ENCODE results near the gene MRPL14. TPM values are rescaled to one million over a fixed set of nuclear protein-coding genes. Genes with fewer than 3 reads are reported as not detected.

The MRPL14 gene
- total and polyA plus RNA-seq, 12 donors: 29.9 to 89.7 (median 41.4) TPM

DNA sequence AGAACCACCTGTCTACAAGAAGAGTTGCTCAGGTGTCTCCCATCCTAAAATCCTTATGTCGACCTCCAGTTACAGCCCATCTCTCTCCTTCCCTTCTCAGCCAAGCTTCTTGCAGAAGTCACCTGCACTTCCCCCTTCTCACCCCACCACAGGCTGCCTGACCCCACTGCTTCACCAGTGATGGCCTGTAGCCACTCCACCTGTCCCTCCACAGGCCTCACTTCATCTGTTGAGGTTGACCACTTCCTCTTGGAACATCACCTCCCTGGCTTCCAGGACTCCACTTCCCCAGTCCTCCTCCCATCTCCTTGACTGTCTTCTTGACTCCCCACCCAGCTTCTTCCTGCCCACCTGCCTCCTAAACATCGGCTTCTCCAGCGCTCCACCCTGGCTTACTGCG is 25.4 kb downstream of the MRPL14 start:
- WGBS, 2 donors: 86 to 91% methylated on average over 4 of the region's 4 CpGs
- no peak overlapping the region for H3K4me3 ChIP-seq
- no peak for ATAC-seq
- intact Hi-C loops (cut with DNase I): loop anchor here in 4 of 10 donors (2.0 to 10.0 kb wide), 4 partner anchors 35 to 135 kb away; no protein-coding TSS in a partner anchor
- H3K9me3 ChIP-seq: no peaks in the 10 kb centered on the region
- H3K4me1 ChIP-seq: peaks cover 20 to 45% (median 31%) of the 10 kb centered on the region in 9 donors
- no peaks in the 10 kb centered on the region for H3K27me3 ChIP-seq
- TF ChIP-seq, protein P1, sequence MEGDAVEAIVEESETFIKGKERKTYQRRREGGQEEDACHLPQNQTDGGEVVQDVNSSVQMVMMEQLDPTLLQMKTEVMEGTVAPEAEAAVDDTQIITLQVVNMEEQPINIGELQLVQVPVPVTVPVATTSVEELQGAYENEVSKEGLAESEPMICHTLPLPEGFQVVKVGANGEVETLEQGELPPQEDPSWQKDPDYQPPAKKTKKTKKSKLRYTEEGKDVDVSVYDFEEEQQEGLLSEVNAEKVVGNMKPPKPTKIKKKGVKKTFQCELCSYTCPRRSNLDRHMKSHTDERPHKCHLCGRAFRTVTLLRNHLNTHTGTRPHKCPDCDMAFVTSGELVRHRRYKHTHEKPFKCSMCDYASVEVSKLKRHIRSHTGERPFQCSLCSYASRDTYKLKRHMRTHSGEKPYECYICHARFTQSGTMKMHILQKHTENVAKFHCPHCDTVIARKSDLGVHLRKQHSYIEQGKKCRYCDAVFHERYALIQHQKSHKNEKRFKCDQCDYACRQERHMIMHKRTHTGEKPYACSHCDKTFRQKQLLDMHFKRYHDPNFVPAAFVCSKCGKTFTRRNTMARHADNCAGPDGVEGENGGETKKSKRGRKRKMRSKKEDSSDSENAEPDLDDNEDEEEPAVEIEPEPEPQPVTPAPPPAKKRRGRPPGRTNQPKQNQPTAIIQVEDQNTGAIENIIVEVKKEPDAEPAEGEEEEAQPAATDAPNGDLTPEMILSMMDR (IDR thresholded peaks at IDR 0.05): no peak
- no peak overlapping the region for H3K27ac ChIP-seq
- no peak for DNase-seq
- peaks cover 0 to 30% (median 0%) of the 10 kb centered on the region in 9 donors for H3K36me3 ChIP-seq

DNA sequence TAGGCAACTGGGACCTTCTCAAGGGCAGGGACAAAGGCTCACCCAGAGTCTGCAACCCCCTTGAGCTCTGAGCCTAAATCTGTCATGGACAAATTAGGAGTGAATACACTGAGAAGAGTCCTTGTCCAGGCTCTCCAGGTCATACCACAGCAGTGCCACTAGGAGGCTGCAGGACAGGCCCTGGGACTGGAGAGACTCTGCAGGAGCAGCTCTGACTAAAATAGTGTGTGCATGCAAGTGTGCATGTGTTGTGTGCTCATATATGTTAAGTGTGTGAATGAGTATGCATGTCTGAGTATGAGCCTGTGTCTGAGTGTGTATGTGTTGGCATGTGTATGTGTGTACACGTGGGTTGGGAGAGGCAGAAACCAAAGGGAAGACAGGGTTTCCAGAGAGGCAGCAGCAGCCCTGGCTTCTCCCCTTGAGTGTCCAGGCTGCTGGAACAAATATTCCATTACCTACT is 27.1 kb downstream of the MRPL14 start:
- DNase-seq: peak in 1 of 2 donors; percentile 30
- TF ChIP-seq, protein P1 (IDR thresholded peaks at IDR 0.05): peak; percentile 18 to 67 (median 56)
- peak in 6 of 8 donors; percentile 30 to 63 (median 53) for ATAC-seq
- Histone ChIP-seq H3K4me3 (no peak overlapping the region), H3K9me3 (no peaks in the 10 kb centered on the region), H3K27me3 (no peaks in the 10 kb centered on the region), H3K36me3 (peaks cover 0 to 29% (median 0%) of the 10 kb centered on the region in 9 donors), H3K4me1 (peaks cover 7 to 28% (median 16%) of the 10 kb centered on the region in 9 donors), H3K27ac (peak overlapping the region in 1 of 10 donors; percentile 19)
- intact Hi-C loops (cut with DNase I): loop anchor here in 4 of 10 donors (2.0 to 10.0 kb wide), 4 partner anchors 37 to 137 kb away; no protein-coding TSS in a partner anchor
- 36 to 40% methylated on average over 1 of the region's 1 CpG for WGBS, 2 donors

DNA sequence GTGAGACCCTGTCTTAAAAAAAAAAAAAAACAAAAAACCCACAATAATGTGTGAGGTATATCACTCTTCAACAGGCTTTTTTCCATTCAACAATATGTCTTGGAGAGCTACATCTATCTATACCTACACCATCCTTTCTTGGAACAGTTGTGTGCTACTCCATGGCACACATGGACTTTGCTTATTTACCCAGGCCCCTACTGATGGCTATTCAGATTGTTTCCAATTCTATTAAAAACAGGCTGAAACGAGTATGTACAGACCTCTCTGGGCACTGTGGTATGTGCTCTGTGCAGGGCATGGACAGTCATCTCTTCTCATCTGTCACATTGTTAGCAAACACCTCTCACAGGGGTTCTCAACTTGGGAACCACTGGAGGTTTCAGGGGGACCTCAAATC is 28.1 kb downstream of the MRPL14 start:
- 39 to 68% methylated on average over 1 of the region's 1 CpG for WGBS, 2 donors
- peaks cover 0 to 18% (median 7%) of the 10 kb centered on the region in 9 donors for H3K4me1 ChIP-seq
- H3K4me3 ChIP-seq: no peak overlapping the region
- no peaks in the 10 kb centered on the region for H3K27me3 ChIP-seq
- no peak for DNase-seq
- peaks cover 0 to 27% (median 0%) of the 10 kb centered on the region in 9 donors for H3K36me3 ChIP-seq
- TF ChIP-seq, protein P1 (IDR thresholded peaks at IDR 0.05): no peak
- intact Hi-C loops (cut with DNase I): loop anchor here (2.0 to 10.0 kb wide), 10 partner anchors 33 to 238 kb away; partner anchors contain the start of genes SLC35B2 (in 2 of the 10) and NFKBIE (in 1 of the 10)
- H3K9me3 ChIP-seq: no peaks in the 10 kb centered on the region
- no peak overlapping the region for H3K27ac ChIP-seq
- ATAC-seq: no peak

DNA sequence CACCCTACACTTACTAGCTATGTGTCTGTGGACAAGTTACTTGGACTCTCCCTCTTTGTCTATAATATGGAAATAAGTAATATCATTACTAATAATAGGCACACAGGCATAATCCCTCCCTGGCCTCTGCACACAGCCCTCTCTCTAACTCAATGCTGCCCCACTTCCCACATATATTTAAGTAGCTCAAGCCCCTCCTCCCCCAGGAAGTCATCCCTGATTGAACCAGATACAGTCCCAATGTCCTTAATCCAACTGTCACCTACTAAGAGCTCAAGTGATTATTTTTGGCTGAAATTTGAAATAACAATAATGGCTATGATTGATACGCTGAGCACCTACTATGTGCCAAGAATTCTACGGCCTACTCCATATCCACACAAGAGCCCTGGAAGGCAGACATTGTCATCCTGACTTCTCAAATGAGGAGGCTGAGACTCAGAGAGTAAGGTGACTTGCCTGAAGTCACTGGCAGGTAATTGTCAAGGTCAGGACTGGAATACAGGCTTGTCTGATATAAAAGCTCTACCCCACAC is 29.4 kb downstream of the MRPL14 start:
- intact Hi-C loops (cut with DNase I): loop anchor here (1.0 to 10.0 kb wide), 11 partner anchors 34 to 239 kb away; partner anchors contain the start of genes SLC35B2 (in 2 of the 10) and NFKBIE (in 1 of the 10)
- ATAC-seq (no peak), DNase-seq (no peak)
- Histone ChIP-seq H3K9me3 (no peaks in the 10 kb centered on the region), H3K4me1 (peaks cover 0 to 12% (median 0%) of the 10 kb centered on the region in 9 donors), H3K27me3 (no peaks in the 10 kb centered on the region), H3K4me3 (no peak overlapping the region), H3K27ac (no peak overlapping the region), H3K36me3 (peaks cover 0 to 18% (median 0%) of the 10 kb centered on the region in 9 donors)
- TF ChIP-seq, protein P1 (IDR thresholded peaks at IDR 0.05): no peak
- WGBS, 2 donors: 47 to 76% methylated on average over 2 of the region's 2 CpGs

Data from heart right ventricle (tissue), 16 donors.